GM12865 (cell line): Measurements from ENCODE around the gene HECW1.

Experiments
- DNase-seq: peaks from one replicate; pipeline ENCODE4 v3.0.0; 2010; ENCODE audit warnings: low read depth
- H3K4me3 ChIP-seq: 2 replicates; pipeline ENCODE4 v1.5.1; 2011; ENCODE audit warnings: mild to moderate bottlenecking, low read depth, low read length, control low read depth
- CTCF ChIP-seq: IDR thresholded peaks from 2 replicates; pipeline ENCODE4 v1.5.1; 2011; ENCODE audit warnings: low read length, control low read depth, low read depth, inconsistent platforms; ENCODE audit not compliant: insufficient read depth; ENCODE audit errors: missing control alignments

The HECW1 gene

DNA sequence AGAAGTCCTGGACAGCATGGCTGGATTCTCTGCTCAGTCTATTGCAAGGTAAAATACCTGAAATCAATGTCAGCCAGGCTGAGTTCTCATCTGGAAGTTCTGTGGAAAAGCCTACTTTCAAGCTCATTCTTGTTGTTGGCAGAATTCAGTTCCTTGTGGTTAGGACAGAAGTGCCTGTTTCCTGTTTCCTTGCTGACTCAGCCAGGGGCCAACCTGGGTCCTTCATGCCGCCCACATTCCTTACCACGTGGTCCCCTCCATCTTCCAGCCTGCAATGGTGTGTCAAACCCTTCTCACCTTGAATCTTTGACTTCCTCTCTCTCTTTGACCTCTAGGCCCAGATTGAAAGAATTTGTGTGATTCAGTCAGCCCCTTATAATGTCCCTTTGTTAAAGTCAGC, 273.4 kb downstream of the HECW1 start:
- TF ChIP-seq CTCF: no peak
- no peak for DNase-seq
- no peak overlapping the region for H3K4me3 ChIP-seq

- DNase-seq: no peak
- no peak for TF ChIP-seq CTCF
- no peak overlapping the region for H3K4me3 ChIP-seq
Observed at GRCh38 chr7:43387932-43388331, 275.5 kb downstream of the HECW1 start.

DNA sequence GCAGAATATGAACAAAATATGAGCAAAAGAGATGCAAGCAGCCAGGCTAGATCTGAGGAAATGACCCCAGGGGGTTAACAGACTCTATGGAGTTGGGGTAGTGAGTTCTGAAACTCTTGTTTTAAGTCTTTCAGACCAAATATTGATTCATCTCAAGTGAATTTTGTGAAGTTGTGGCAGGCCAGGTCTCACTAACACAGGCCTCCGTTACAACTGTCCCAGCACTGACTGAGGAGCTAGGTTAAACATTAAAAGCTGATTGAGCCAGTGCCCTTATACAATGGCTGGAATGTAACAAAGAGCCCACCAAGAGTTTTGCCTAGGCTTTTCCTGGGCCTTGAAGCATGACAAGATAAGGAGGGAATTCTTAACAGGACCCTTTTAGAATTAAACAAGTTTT, 278.1 kb downstream of the HECW1 start:
- no peak overlapping the region for H3K4me3 ChIP-seq
- no peak for DNase-seq
- no peak for TF ChIP-seq CTCF

DNA sequence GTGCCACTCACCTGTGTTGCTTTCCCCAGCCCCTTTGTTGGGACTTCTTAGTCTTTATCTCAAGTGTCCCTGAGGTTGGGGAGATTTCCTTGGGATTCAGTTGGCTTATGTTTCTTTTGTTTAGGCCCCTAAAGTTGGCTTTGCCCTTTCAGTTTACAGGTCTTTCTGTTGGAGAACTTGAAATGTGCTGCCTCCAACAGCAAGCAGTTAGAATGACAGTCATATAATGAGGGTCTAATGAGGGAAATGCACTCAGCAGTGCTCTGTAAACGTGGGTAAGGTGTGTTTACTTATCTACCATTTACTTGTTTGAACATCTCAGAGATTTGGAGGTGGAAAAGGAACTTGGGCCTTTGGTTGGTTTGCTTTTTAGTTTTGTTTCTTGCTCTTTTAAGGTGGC, 279.1 kb downstream of the HECW1 start:
- H3K4me3 ChIP-seq: no peak overlapping the region
- DNase-seq: no peak
- no peak for TF ChIP-seq CTCF

GRCh38 chr7:43392638-43393330, 280.3 kb downstream of the HECW1 start:
- no peak overlapping the region for H3K4me3 ChIP-seq
- TF ChIP-seq CTCF: no peak
- DNase-seq: peak; percentile 5

DNA sequence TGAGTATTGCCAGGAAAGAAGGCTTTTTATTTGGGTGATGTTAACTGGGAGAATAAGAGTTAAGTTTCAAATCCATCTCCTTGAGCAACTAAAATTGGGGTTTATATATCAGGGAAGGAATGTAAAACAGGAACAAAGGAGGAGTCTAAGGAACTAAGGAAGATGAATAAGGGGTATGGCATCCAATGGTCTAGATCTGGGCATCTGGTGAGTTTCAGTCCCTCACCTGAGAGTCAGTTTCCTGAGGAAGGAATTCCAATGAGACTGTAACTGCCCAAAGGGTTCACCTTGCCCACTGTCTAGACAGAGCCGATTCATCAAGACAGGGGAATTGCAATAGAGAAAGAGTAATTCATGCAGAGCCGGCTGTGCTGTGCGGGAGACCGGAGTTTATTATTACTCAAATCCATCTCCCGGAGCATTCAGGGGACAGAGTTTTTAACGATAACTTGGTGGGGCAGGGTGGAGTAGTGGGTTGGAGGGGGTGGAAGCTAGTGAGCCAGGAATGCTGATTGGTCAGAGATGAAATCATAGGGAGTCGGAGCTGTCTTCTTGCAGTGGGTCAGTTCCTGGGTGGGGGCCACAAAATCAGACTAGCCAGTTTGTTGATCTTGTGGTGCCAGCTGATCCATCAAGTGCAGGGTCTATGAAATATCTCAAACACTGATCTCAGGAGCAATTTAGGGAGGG, 282.1 kb downstream of the HECW1 start:
- no peak for TF ChIP-seq CTCF
- H3K4me3 ChIP-seq: no peak overlapping the region
- DNase-seq: no peak
